H9 (cell line): Measurements from ENCODE around the gene DMKN. TPM values are rescaled to one million over a fixed set of nuclear protein-coding genes. Genes with fewer than 3 reads are reported as not detected.

ENCODE experiments used
- DNase-seq: peaks from one replicate; pipeline ENCODE4 v3.0.0-alpha.2; 2017
- H2AFZ ChIP-seq: one replicate; pipeline ENCODE4 v1.6.1; 2013; ENCODE audit warnings: mild to moderate bottlenecking, low read length, control low read depth, moderate library complexity
- H2AK5ac ChIP-seq: 2 replicates; pipeline ENCODE4 v1.6.1; 2013; ENCODE audit warnings: low read length, control low read depth, mixed read lengths; ENCODE audit not compliant: insufficient read length
- H2BK120ac ChIP-seq: one replicate; pipeline ENCODE4 v1.6.1; 2013; ENCODE audit warnings: low read depth, mild to moderate bottlenecking, low read length, control low read depth, inconsistent platforms; ENCODE audit not compliant: poor library complexity, severe bottlenecking
- H2BK12ac ChIP-seq: 2 replicates; pipeline ENCODE4 v1.6.1; 2013; ENCODE audit warnings: low read length, control low read depth, mixed read lengths, low read depth; ENCODE audit not compliant: insufficient read length
- H2BK15ac ChIP-seq: 2 replicates; pipeline ENCODE4 v1.6.1; 2013; ENCODE audit warnings: low read depth, low read length, control low read depth
- H2BK20ac ChIP-seq: one replicate; pipeline ENCODE4 v1.6.1; 2013; ENCODE audit warnings: low read depth, mild to moderate bottlenecking, low read length, control low read depth, inconsistent platforms; ENCODE audit not compliant: poor library complexity, severe bottlenecking
- H2BK5ac ChIP-seq: 2 replicates; pipeline ENCODE4 v1.6.1; 2013; ENCODE audit warnings: low read length, control low read depth, mixed read lengths; ENCODE audit not compliant: insufficient read length
- H3K14ac ChIP-seq: 2 replicates; pipeline ENCODE4 v1.6.1; 2013; ENCODE audit warnings: low read length, control low read depth; ENCODE audit not compliant: insufficient read depth
- H3K18ac ChIP-seq: 2 replicates; pipeline ENCODE4 v1.6.1; 2013; ENCODE audit warnings: low read depth, mild to moderate bottlenecking, mixed read lengths, low read length, control low read depth; ENCODE audit not compliant: insufficient read length
- H3K23ac ChIP-seq: 2 replicates; pipeline ENCODE4 v1.6.1; 2013; ENCODE audit warnings: low read length, control low read depth, mixed read lengths, low read depth; ENCODE audit not compliant: insufficient read length
- H3K23me2 ChIP-seq: 2 replicates; pipeline ENCODE4 v1.6.1; 2013; ENCODE audit warnings: low read depth, mild to moderate bottlenecking, mixed read lengths, low read length, control low read depth; ENCODE audit not compliant: insufficient read length, poor library complexity, severe bottlenecking
- H3K27ac ChIP-seq: 2 replicates; pipeline ENCODE4 v1.5.1; 2013; ENCODE audit warnings: low read length, control low read depth, mixed read lengths, low read depth; ENCODE audit not compliant: insufficient read length
- H3K27me3 ChIP-seq: 2 replicates; pipeline ENCODE4 v1.6.1; 2013; ENCODE audit warnings: low read length, control low read depth, inconsistent platforms; ENCODE audit not compliant: insufficient read depth
- H3K4ac ChIP-seq: 2 replicates; pipeline ENCODE4 v1.6.1; 2013; ENCODE audit warnings: low read depth, mild to moderate bottlenecking, control low read depth, inconsistent platforms, low read length, moderate library complexity
- H3K4me1 ChIP-seq: 2 replicates; pipeline ENCODE4 v1.6.1; 2013; ENCODE audit warnings: low read length, control low read depth, inconsistent platforms; ENCODE audit not compliant: insufficient read depth
- H3K4me2 ChIP-seq: 2 replicates; pipeline ENCODE4 v1.6.1; 2013; ENCODE audit warnings: low read length, control low read depth, mixed read lengths; ENCODE audit not compliant: insufficient read length, insufficient read depth
- H3K56ac ChIP-seq: 2 replicates; pipeline ENCODE4 v1.6.1; 2013; ENCODE audit warnings: low read depth, mild to moderate bottlenecking, mixed read lengths, low read length, control low read depth; ENCODE audit not compliant: insufficient read length
- H3K79me1 ChIP-seq: 2 replicates; pipeline ENCODE4 v1.6.1; 2013; ENCODE audit warnings: low read depth, mild to moderate bottlenecking, moderate library complexity, low read length, control low read depth, inconsistent platforms; ENCODE audit not compliant: insufficient read depth, poor library complexity, severe bottlenecking
- H3K79me2 ChIP-seq: 2 replicates; pipeline ENCODE4 v1.6.1; 2013; ENCODE audit warnings: low read length, control low read depth, inconsistent platforms; ENCODE audit not compliant: insufficient read depth
- H3K9ac ChIP-seq: 2 replicates; pipeline ENCODE4 v1.6.1; 2013; ENCODE audit warnings: low read length, control low read depth, mixed read lengths; ENCODE audit not compliant: insufficient read length; ENCODE audit errors: extremely low read depth
- H3K9me3 ChIP-seq: one replicate; pipeline ENCODE4 v1.6.1; 2013; ENCODE audit warnings: low read depth, low read length, inconsistent platforms; ENCODE audit not compliant: control insufficient read depth
- H3T11ph ChIP-seq: one replicate; pipeline ENCODE4 v1.6.1; 2013; ENCODE audit warnings: mild to moderate bottlenecking, low read length, control low read depth, inconsistent platforms
- H4K20me1 ChIP-seq: one replicate; pipeline ENCODE4 v1.6.1; 2013; ENCODE audit not compliant: control insufficient read depth, insufficient read length, insufficient read depth
- H4K5ac ChIP-seq: 2 replicates; pipeline ENCODE4 v1.6.1; 2013; ENCODE audit warnings: low read depth, mild to moderate bottlenecking, mixed read lengths, low read length, control low read depth; ENCODE audit not compliant: insufficient read length
- H4K8ac ChIP-seq: replicated peaks from 2 replicates; pipeline ENCODE4 v1.6.1; 2013; ENCODE audit warnings: low read length, control low read depth, mixed read lengths, low read depth; ENCODE audit not compliant: insufficient read length
- H4K91ac ChIP-seq: 2 replicates; pipeline ENCODE4 v1.6.1; 2013; ENCODE audit warnings: low read depth, mild to moderate bottlenecking, moderate library complexity, mixed read lengths, low read length, control low read depth; ENCODE audit not compliant: insufficient read length
- H3K27ac Mint-ChIP-seq, 3 experiments: 2 replicates in 2 of 3; 3 replicates in 1 of 3; pipeline ENCODE4 v1.8.0; 2020 to 2021; ENCODE audit warnings: mixed read lengths in 3 of 3, mild to moderate bottlenecking in 1 of 3, moderate library complexity in 1 of 3
- H3K27me3 Mint-ChIP-seq: 2 replicates; pipeline ENCODE4 v1.8.0; 2021; ENCODE audit warnings: low read depth, mild to moderate bottlenecking, moderate library complexity, mixed read lengths
- H3K36me3 Mint-ChIP-seq, 3 experiments: 2 replicates in 2 of 3; 3 replicates in 1 of 3; pipeline ENCODE4 v1.8.0; 2020 to 2021; ENCODE audit warnings: low read depth in 3 of 3, mixed read lengths in 3 of 3; ENCODE audit not compliant: insufficient read depth in 1 of 3
- H3K4me1 Mint-ChIP-seq, 2 experiments: 2 replicates each; pipeline ENCODE4 v1.8.0; 2020; ENCODE audit warnings: mixed read lengths in 2 of 2
- H3K4me3 Mint-ChIP-seq, 2 experiments: 2 replicates in 1 of 2; 3 replicates in 1 of 2; pipeline ENCODE4 v1.8.0; 2020 to 2021; ENCODE audit warnings: mild to moderate bottlenecking in 2 of 2, mixed read lengths in 2 of 2, moderate library complexity in 1 of 2
- H3K9me3 Mint-ChIP-seq, 2 experiments: 2 replicates in 1 of 2; 3 replicates in 1 of 2; pipeline ENCODE4 v1.8.0; 2020; ENCODE audit warnings: mild to moderate bottlenecking in 2 of 2, mixed read lengths in 2 of 2, moderate library complexity in 1 of 2
- WGBS: extraction: QIAGEN DNeasy Blood & Tissue Kit; methylation state at CpG from one replicate; pipeline ENCODE4 v1.1.7; 2013; ENCODE audit warnings: missing lambda C conversion rate, low lambda C conversion rate, mixed read lengths; ENCODE audit not compliant: insufficient read length; ENCODE audit errors: extremely low coverage; 5-methylcytosine and 5-hydroxymethylcytosine counted together
- total RNA-seq: library from RNA; stranded (reverse); gene quantifications from 2 replicates; pipeline ENCODE4 v1.2.1, GENCODE V29; 2021
- TF ChIP-seq, protein P1 (sequence below): fragments of 200-600 bp; sonication (generic); conservative IDR thresholded peaks from 3 replicates; pipeline ENCODE4 v1.8.0; 2021; ENCODE audit warnings: antibody characterized with exemption, mild to moderate bottlenecking

Gene DMKN
- total RNA-seq, 1 experiment from 2014 or later: 278 TPM

DNA sequence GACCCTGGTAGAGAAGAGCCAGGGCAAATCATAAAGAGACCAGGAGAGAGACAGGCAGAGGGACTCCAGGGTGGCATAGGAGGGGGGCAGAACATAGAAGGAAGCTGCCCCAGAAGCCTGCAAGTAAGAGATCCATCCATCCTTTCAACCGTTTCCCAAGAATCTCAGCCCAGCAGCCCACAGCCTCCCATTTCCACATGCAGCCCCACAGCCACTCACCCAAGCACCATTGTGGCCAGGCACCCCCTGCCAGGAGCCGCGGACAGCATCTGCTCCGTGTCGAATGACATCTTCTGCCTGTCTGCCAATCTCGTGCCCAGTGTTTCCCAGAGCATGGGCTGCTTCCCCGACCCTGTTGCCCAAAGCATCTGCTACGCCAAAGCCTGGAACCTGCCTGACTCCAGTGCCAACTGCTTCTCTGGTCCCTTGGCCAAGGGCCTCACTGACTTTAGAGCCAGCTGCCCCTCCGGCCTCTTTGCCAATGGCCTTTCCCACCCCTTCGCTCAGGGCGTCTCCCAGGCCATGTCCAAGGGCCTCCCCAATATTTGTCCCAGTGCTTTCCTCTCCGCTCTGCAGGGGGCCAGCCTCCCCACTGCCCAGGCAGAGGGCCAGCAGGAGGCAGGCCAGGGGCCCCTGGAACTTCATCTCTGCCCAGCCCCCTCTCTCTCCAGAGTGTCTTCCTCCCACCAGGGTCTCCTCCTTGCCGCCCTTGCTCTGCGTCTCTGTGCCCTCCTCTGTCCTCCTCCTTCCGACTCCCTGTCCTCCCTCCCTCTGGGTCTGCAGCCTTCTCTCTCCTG, 420 bp downstream of the DMKN start:
- Mint-ChIP-seq H3K9me3 (no peaks in the 10 kb centered on the region; a peak in 1 of 5 replicates), H3K27ac (peak overlapping the region in 1 of 3 experiments; percentile 3; a peak in 1 of 7 replicates), H3K4me1 (peaks cover 22 to 41% of the 10 kb centered on the region in 2 experiments), H3K36me3 (peaks cover 6 to 7% (median 6%) of the 10 kb centered on the region in 3 experiments), H3K4me3 (peak overlapping the region in 1 of 2 experiments; percentile 47; a peak in 2 of 5 replicates), H3K27me3 (peaks cover 31% of the 10 kb centered on the region)
- Histone ChIP-seq H4K8ac (no peak overlapping the region), H2AFZ (no peak overlapping the region), H4K91ac (no peak overlapping the region), H4K5ac (no peak overlapping the region), H3K14ac (no peak overlapping the region; the same call in 1 of the 2 replicates), H2BK12ac (no peak overlapping the region), H3K79me1 (no peaks in the 10 kb centered on the region), H3T11ph (no peak overlapping the region), H2BK120ac (no peak overlapping the region), H3K4me2 (peak overlapping the region; percentile 43), H3K9me3 (no peaks in the 10 kb centered on the region), H3K9ac (no peak overlapping the region), H3K79me2 (peaks cover 3% of the 10 kb centered on the region; the same call in 1 of the 2 replicates), H3K4ac (no peak overlapping the region), H3K4me1 (no peaks in the 10 kb centered on the region), H3K23ac (no peak overlapping the region), H3K18ac (no peak overlapping the region), H3K27me3 (no peaks in the 10 kb centered on the region; the same call in 1 of the 2 replicates), H2BK15ac (no peak overlapping the region), H3K23me2 (peaks cover 12% of the 10 kb centered on the region), H2AK5ac (no peak overlapping the region), H3K56ac (no peak overlapping the region), H4K20me1 (no peaks in the 10 kb centered on the region), H3K27ac (no peak overlapping the region), H2BK20ac (no peak overlapping the region), H2BK5ac (no peak overlapping the region)
- DNase-seq: no peak
- TF ChIP-seq, protein P1, sequence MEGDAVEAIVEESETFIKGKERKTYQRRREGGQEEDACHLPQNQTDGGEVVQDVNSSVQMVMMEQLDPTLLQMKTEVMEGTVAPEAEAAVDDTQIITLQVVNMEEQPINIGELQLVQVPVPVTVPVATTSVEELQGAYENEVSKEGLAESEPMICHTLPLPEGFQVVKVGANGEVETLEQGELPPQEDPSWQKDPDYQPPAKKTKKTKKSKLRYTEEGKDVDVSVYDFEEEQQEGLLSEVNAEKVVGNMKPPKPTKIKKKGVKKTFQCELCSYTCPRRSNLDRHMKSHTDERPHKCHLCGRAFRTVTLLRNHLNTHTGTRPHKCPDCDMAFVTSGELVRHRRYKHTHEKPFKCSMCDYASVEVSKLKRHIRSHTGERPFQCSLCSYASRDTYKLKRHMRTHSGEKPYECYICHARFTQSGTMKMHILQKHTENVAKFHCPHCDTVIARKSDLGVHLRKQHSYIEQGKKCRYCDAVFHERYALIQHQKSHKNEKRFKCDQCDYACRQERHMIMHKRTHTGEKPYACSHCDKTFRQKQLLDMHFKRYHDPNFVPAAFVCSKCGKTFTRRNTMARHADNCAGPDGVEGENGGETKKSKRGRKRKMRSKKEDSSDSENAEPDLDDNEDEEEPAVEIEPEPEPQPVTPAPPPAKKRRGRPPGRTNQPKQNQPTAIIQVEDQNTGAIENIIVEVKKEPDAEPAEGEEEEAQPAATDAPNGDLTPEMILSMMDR: no peak
- no CpG with 5 or more reads among the region's 15 CpGs for WGBS
